HFFc6 (cell line): Measurements from ENCODE around the gene PTPRD. TPM values are rescaled to one million over a fixed set of nuclear protein-coding genes. Genes with fewer than 3 reads are reported as not detected.

Source experiments
- DNase-seq: peaks from one replicate; pipeline ENCODE4 v3.0.0-alpha.2; 2018
- H3K27ac Mint-ChIP-seq: 2 replicates; pipeline ENCODE4 v1.8.0; 2020; ENCODE audit warnings: mild to moderate bottlenecking, mixed read lengths
- H3K27me3 Mint-ChIP-seq: 2 replicates; pipeline ENCODE4 v1.8.0; 2021; ENCODE audit warnings: mild to moderate bottlenecking, moderate library complexity, mixed read lengths; ENCODE audit not compliant: insufficient read depth
- H3K36me3 Mint-ChIP-seq: 2 replicates; pipeline ENCODE4 v1.8.0; 2021; ENCODE audit warnings: low read depth, mixed read lengths
- H3K4me1 Mint-ChIP-seq: 2 replicates; pipeline ENCODE4 v1.8.0; 2020; ENCODE audit warnings: low read depth, mixed read lengths
- H3K4me3 Mint-ChIP-seq: 2 replicates; pipeline ENCODE4 v1.8.0; 2020; ENCODE audit warnings: mild to moderate bottlenecking, moderate library complexity, mixed read lengths
- H3K9me3 Mint-ChIP-seq: 2 replicates; pipeline ENCODE4 v1.8.0; 2020; ENCODE audit warnings: mild to moderate bottlenecking, mixed read lengths
- total RNA-seq, 6 experiments: library from RNA; stranded (reverse); fragmentation: NEBNext Ultra II Directional; extraction: Animal tissue kit (Norgen Biotek cat#: 25700); gene quantifications; 2 replicates in 1 of 6; 3 replicates in 5 of 6; pipeline ENCODE4 v1.2.3, GENCODE V29; 2021
- TF ChIP-seq, protein P1 (sequence below): fragments of 200-600 bp; sonication (generic); IDR thresholded peaks from 2 replicates; pipeline ENCODE4 v1.5.0; 2021; ENCODE audit warnings: antibody characterized with exemption, mild to moderate bottlenecking

Gene PTPRD
- total RNA-seq, 6 experiments from 2014 or later = not detected

DNA sequence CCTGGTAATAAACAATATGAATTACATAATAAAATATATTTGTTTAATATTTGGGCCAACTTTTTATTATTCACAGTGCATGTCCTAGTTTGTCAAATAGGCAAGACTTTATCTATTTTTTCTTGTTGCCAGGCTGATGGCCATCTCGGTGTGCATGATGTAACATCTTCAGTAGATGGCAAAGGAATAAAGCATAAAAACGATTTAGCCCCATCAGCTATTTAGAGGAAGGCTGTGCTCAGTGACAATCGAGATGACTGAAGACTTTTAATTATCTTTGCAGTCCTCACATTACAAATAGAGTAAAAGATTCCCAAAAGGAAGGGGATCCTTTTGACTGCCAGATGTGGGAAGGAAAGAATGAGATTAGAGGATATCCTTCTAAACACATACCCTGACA lies 358.5 kb downstream of the PTPRD start:
- Mint-ChIP-seq H3K4me3 (no peak overlapping the region), H3K27ac (no peak overlapping the region), H3K36me3 (no peaks in the 10 kb centered on the region), H3K27me3 (no peaks in the 10 kb centered on the region), H3K9me3 (peaks cover 6% of the 10 kb centered on the region; the same call in 1 of the 2 replicates), H3K4me1 (no peaks in the 10 kb centered on the region; the same call in 1 of the 2 replicates)
- DNase-seq = no peak
- TF ChIP-seq, protein P1, sequence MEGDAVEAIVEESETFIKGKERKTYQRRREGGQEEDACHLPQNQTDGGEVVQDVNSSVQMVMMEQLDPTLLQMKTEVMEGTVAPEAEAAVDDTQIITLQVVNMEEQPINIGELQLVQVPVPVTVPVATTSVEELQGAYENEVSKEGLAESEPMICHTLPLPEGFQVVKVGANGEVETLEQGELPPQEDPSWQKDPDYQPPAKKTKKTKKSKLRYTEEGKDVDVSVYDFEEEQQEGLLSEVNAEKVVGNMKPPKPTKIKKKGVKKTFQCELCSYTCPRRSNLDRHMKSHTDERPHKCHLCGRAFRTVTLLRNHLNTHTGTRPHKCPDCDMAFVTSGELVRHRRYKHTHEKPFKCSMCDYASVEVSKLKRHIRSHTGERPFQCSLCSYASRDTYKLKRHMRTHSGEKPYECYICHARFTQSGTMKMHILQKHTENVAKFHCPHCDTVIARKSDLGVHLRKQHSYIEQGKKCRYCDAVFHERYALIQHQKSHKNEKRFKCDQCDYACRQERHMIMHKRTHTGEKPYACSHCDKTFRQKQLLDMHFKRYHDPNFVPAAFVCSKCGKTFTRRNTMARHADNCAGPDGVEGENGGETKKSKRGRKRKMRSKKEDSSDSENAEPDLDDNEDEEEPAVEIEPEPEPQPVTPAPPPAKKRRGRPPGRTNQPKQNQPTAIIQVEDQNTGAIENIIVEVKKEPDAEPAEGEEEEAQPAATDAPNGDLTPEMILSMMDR = no peak

DNA sequence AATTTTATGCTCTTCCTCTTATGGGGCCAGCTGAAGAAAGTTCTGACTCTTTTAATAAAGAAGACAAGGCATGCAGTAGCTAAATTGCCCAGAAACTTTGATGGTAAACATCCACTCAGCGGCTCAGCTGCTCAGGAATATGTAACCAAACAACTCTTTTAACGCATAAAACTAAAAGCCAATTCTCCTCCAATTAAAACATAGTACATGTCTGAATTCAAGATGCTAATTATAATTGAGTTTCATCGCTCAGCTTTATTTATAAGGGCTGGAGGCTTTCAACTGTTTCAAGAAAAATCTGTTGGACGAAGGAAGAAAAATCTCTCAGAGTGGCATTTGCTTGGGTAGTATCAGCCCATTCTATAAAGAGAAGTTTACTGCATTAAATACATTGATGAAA lies 359.5 kb downstream of the PTPRD start:
- H3K4me3 Mint-ChIP-seq = no peak overlapping the region
- H3K4me1 Mint-ChIP-seq = no peaks in the 10 kb centered on the region; the same call in 1 of the 2 replicates
- H3K27ac Mint-ChIP-seq = no peak overlapping the region
- TF ChIP-seq, protein P1 = no peak
- no peak for DNase-seq
- peaks cover 6% of the 10 kb centered on the region; the same call in 1 of the 2 replicates for H3K9me3 Mint-ChIP-seq
- no peaks in the 10 kb centered on the region for H3K27me3 Mint-ChIP-seq
- no peaks in the 10 kb centered on the region for H3K36me3 Mint-ChIP-seq

DNA sequence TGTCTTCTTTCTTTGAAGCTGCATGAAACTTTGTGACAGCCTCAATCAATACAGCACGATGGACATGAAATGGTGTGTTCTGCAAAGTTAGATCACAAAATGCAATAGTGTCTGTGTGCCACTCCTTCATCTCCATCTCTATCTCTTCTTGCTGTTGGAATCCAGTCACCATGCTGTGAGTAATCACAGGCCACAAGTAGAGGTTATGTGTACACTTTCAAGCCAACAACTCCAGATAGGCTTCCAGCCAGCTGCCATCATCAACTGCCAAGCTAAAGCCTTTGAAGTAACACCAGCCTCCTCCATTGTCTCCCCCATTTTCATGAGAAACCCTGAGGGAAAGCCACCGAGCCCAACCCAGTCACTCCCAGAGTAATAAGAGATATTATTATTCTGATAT lies 360.6 kb downstream of the PTPRD start:
- Mint-ChIP-seq H3K27me3 (no peaks in the 10 kb centered on the region), H3K9me3 (peaks cover 6% of the 10 kb centered on the region; the same call in 1 of the 2 replicates), H3K4me1 (no peaks in the 10 kb centered on the region; the same call in 1 of the 2 replicates), H3K4me3 (no peak overlapping the region), H3K36me3 (no peaks in the 10 kb centered on the region), H3K27ac (no peak overlapping the region)
- TF ChIP-seq, protein P1 = no peak
- DNase-seq = peak; percentile 12

DNA sequence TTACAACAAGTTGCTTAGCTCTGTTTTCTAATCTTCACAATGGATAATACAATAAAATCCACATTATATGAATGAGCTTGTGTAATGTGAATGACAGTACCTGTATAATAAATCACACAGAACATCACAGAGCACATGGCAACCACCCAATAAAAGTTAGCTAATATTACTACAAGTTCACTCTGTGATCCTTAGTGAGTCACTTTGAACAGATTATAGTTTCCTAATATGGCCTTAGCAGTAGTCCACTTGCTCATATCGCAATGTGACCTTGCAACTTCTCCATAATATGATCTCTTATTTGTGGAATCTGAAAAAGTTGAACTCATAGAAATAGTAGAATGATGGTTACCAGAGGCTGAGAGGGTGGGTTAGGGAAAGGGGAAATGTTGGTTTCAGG lies 361.3 kb downstream of the PTPRD start:
- TF ChIP-seq, protein P1 = no peak
- Mint-ChIP-seq H3K27ac (no peak overlapping the region), H3K27me3 (no peaks in the 10 kb centered on the region), H3K9me3 (peaks cover 6% of the 10 kb centered on the region; the same call in 1 of the 2 replicates), H3K4me3 (no peak overlapping the region), H3K36me3 (no peaks in the 10 kb centered on the region), H3K4me1 (no peaks in the 10 kb centered on the region; the same call in 1 of the 2 replicates)
- peak; percentile 13 for DNase-seq

DNA sequence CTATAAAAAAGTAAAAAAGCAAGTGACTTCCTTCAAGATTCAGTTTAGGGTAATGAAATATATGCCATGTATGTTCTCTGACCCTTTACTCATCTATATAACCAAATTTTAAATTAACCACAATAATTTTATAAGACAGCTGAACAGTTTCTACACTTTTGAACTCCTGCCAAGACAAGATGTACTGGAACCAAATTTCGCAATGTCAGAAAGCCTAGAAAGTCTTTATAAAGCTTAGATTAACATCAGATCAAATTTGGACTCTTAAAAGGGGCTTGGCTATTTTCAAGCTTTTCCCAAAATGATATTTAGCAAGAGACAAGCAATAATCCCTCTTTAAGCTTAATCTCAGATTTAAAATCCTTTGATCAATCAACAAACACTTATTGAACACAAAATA lies 362.6 kb downstream of the PTPRD start:
- DNase-seq = no peak
- Mint-ChIP-seq H3K4me1 (no peaks in the 10 kb centered on the region; the same call in 1 of the 2 replicates), H3K36me3 (no peaks in the 10 kb centered on the region), H3K4me3 (no peak overlapping the region), H3K9me3 (peaks cover 9% of the 10 kb centered on the region; the same call in 1 of the 2 replicates), H3K27me3 (no peaks in the 10 kb centered on the region; the same call in 1 of the 2 replicates), H3K27ac (no peak overlapping the region)
- TF ChIP-seq, protein P1 = no peak
